ENCODE data around the gene ASPM.

Gene ASPM, protein sequence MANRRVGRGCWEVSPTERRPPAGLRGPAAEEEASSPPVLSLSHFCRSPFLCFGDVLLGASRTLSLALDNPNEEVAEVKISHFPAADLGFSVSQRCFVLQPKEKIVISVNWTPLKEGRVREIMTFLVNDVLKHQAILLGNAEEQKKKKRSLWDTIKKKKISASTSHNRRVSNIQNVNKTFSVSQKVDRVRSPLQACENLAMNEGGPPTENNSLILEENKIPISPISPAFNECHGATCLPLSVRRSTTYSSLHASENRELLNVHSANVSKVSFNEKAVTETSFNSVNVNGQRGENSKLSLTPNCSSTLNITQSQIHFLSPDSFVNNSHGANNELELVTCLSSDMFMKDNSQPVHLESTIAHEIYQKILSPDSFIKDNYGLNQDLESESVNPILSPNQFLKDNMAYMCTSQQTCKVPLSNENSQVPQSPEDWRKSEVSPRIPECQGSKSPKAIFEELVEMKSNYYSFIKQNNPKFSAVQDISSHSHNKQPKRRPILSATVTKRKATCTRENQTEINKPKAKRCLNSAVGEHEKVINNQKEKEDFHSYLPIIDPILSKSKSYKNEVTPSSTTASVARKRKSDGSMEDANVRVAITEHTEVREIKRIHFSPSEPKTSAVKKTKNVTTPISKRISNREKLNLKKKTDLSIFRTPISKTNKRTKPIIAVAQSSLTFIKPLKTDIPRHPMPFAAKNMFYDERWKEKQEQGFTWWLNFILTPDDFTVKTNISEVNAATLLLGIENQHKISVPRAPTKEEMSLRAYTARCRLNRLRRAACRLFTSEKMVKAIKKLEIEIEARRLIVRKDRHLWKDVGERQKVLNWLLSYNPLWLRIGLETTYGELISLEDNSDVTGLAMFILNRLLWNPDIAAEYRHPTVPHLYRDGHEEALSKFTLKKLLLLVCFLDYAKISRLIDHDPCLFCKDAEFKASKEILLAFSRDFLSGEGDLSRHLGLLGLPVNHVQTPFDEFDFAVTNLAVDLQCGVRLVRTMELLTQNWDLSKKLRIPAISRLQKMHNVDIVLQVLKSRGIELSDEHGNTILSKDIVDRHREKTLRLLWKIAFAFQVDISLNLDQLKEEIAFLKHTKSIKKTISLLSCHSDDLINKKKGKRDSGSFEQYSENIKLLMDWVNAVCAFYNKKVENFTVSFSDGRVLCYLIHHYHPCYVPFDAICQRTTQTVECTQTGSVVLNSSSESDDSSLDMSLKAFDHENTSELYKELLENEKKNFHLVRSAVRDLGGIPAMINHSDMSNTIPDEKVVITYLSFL (N-terminal part only)

DNA sequence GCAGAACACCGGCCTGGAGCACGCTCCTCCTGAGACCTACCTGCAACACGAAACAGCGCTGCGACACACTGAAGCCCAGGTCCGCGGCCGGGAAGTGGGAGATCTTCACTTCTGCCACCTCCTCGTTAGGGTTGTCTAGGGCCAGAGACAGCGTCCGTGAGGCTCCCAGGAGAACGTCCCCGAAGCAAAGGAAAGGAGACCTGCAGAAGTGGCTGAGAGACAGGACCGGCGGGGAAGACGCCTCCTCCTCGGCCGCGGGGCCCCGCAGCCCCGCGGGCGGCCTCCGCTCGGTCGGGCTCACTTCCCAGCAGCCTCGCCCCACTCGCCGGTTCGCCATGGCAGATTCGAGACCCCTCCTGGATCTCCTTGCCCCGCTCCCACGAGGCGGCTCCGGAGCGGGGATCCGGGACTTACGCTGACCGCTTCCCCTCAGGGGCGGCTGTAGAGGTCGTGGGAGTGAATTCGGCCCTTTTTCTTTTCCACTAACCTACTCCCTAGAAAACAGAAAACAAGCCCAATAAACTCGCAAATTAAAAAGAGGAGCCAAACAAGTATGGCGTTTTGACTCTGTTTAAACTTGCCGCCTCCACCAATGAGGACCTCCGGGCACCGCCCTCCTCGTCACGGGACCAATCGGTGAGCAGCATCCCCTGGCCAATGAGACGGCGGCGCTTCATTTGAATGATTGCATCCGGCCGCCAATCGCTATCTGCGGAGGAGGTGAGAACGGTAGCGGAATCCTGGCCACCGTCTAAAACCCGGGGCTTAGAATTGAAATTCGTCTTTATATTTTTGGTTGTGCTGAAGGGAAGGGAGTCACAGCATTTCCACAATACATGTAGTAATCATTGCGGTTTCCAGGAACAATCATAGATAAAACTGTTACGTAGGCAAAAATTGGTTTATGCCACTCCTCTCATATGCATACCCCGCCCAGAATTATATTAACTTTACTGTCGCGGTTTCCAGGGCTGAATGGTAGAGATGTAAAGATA, at the start of gene ASPM:
TSS of gene ASPM (minus strand) at position 569 of the 995 bp plus-strand sequence. CDS start at position 337, 232 bp downstream.
- peak; percentile 94 for DNase-seq

DNA sequence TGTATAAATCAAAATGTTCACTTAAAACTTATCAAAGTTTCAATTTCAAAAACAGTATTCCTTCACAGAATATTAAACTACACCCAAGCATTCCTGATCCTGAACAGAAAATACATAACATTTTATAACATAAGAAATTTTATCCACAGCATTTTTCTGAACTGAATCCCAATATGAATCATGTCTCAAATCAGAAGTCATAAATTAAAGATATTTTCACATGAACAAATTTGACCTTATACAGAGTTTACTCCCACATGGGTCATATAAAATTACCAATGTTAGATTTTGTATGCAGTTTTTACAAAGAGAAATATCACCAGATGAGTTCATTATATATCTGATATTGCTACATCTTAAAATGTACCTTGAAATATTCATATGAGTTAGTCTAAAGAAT, 48.6 kb upstream of the ASPM start:
- no peak for DNase-seq

DNA sequence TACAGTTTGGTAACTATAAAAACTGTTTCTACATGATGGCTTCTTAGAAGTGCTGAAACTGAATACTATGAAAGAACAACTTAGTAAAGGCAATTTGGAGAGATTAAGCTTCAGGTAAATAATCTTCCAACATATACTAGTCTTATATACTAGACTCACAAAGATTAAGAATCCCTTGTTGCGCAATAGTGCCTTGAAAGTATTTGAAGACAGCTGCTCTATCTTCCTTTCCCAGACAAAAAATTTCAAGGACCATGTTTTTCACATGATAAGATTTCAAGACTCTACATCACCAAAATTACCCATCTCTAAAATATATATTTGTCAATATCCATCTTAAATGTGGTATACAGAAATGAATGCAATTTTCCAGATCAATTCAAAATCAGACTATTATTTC, 37.7 kb upstream of the ASPM start:
- DNase-seq: no peak

DNA sequence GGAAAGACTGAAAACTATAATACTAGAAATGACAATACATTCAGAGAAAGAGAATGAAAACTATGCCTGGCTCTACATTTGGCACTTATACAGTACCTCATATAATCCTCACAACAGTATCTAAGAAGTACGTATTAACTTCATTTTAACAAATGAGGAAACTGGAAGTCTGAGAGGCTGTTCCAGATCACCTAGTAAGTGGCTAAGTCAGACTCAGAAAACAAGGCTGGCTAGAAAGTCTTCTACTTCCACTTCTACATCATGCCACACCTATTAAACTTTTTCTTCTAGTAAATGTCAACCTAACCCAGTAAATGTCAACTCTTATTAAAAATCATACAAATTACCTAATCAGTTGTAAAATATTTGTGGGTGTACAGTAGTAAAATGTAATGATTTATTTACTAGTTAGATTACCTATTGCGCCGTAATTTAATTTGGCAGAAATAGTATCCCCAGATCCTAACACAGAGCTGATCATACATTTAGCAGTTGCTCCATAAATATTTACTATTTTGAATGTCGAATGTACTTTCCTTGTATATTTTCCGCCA, 36.8 kb upstream of the ASPM start:
- no peak for DNase-seq

DNA sequence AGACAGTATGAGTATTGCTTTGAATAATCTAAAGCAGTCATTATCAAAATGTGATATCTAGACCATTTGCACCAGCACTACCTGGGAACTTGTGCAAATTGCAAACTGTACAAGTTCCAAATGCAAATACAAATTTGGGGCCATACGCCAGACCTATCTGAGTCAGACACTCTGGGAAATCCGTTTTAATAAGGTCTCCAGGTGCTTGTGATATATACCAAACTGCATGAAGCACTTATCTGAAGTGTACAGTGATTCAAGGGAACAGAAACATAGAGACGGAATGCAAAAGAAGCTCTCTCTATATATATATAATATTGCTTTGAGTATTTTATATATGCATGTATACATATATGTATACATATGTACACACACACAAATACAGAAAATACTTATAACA, 36.2 kb upstream of the ASPM start:
- DNase-seq: no peak

DNA sequence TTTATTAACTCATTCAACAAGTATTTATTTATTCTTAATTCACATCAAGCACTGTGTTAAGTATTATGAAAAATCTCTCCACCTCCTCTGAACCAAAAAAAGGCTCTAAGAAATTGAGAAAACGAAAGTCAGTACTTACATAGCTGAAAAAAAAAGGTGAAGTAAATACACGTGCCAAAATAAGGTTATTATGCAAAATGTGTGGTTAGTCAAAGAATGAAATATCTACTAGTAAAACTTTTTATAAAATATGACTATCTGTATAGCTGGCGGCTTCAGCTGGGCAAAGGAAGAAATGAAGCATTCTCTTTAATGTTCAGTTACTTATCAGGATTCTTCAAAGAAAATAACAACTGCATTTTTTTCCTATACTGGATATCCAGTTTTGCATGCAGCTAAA, 35.5 kb upstream of the ASPM start:
- DNase-seq: no peak

DNA sequence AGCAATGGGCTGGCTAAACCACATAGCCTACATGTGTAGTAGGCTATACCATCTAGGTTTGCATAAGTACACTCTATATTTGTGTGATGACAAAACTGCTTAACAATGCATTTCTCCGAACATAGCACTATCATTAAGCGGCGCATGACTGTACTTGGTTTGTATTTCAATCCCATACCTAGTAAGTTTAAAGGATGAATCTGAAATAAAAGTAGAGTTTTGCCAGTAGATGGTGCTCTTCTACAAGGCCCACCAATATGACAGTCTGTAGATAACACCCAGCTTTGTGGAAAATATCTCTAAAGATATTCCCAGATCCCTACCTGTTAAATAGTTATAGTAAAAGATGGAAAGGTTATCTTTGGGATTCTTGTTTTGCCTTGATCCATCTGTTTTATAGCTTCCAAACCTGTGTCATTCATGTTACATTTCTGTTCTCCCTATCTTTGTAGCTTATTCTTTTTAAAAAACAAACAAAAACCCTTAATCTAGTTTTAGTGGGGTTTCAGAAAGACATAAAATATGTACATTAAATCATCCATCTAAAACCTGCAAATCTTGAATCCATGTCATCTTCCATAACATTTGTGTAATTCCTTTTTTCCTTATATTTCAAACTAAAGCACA, 33.9 kb upstream of the ASPM start:
- DNase-seq: no peak

DNA sequence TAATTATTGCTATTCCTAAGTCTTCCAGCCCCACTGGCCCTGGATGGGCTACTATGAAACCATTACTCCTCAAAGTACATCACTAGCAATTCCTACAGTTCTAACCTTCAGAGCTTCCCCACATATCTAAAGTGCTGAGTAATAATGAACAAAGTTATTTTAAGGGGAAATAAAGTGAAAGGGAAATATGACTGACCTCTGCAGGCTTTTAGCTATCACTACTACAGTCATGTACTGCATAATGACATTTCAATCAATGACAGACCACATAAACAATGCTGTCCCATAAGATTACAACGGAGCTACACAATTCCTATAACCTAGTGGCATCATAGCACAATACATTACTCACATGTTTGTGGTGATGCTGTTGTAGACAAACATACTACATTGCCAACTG, 32.5 kb upstream of the ASPM start:
- no peak for DNase-seq

DNA sequence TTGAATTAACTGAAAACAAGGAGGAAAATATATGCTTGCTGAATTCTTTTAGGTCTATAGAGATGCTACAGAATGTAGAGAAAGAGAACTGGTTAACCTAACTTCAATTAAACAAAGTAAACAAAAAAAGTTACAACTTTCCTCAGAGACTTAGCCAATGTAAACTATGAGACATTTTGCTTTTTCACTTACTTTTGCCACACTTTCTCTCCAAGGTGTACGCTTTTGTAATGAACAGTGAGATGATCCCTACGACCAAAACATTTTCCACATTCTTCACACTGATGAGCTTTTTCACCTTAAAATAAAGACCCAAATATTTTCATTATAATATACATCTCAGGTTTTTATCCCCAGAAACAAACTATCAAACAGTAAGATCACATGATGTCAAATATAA, 28.3 kb upstream of the ASPM start:
- DNase-seq: no peak

DNA sequence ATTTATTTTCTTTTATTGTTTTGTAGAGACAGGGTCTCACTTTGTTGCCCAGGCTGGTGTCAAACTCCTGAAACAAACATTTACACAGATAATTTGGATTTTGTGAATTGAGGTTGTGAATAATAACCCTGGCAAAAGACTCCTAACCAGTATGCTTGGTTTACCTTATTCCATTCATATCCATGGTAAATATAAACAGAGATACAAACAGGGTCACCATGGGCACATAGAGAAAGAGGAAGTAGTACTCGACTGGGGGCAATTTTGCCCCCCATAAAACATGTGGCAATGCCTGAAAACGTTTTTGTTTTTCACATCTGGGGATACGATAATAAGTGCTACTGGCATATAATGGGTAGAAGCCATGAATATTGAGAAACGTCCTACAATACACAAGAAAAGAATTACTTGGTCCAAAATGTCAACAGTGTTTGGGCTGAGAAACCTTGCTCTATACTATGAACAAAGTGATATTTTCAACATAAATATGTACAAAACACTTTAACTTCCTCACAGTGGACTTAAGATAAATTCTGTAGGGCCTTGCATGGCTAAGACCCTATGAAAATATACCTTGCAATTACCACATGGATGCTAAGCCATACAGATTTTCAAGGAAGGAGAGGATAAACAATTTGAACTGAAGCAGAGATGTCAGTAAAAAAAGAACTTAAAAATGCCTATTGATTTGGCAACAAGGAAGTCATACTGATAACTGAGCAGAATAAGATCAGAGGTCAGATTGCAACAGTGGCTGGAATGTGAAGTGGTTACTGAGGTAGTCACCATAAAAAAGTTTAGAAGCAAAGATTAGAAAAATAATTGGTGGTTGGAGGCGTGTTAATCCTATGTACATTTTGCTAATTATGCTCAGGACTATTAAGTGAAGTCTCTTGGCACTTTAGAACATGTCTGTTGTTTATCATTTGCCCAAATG, 27.4 kb upstream of the ASPM start:
- no peak for DNase-seq

DNA sequence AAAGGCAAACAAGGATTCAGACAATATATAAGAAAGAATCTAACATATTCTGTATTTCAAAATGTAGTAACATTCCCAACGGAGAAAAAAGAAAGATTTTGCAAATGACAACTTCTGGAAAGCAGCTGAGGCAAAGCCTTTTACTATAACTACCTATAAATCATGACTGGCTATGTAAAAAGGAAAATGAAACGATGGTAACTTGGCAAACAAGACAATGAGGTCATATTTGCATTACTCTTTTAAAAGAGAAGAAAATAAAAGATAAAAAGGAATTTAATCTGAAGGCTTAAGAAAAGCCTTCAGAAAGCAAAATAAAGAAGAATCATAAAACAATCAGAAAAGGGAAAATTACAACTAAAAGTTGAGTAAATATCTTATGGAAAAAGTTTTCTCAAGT, 25.1 kb upstream of the ASPM start:
- DNase-seq: no peak

DNA sequence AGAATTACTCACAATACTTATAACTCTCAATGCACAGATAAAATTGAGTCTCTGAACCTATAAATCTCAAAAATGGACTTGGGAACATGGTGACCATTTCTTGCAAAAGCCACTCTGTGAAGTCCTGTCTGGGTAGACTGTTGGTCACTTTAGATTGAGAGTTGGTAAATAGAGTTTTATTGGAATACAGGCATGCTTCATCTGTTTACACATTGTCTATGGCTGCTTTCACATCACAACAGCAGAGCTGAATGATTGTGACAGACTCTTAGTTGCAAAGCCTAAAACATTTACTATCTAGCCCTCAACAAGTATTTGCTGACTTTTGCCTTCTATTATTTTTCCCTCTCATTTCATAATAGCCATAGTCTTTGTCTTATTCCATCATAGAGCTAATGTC, 24.1 kb upstream of the ASPM start:
- DNase-seq: no peak

DNA sequence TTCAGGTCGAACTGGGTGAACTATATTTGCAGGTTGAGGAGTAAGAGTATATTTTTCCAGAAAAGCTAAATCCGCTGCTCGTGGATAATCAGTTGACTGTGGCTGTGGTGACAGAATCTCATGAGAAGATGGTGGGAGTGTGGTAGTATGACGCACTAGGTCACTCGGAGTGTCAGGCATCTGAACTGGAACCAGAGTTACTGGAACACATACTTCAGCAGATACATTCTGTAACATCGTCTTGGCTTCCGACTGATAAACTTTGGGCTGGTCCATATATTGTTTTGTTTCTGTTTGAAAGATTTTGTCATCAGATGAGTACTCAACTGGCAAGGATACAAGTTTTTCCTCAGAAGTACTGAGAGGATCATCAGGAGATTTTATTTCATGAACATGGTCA, 13.0 kb upstream of the ASPM start:
- no peak for DNase-seq

DNA sequence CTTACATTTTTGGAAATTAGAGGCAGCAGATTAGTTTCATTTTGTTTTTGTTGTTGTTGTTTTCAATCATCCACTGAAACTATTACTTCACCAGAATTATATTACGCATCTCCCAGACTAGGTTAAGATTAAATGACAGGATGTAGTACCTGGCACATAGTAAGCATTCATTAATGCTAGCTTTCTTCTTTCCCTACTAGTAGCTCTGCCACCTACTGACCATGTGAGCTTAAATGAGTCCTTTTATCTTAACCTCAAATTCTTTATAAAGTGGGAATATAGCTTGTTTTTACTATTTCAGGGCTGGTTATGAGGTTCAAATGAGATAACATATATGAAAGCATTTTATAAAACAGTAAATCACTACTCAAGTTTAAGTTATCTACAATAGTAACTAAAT, 10.2 kb upstream of the ASPM start:
- no peak for DNase-seq

DNA sequence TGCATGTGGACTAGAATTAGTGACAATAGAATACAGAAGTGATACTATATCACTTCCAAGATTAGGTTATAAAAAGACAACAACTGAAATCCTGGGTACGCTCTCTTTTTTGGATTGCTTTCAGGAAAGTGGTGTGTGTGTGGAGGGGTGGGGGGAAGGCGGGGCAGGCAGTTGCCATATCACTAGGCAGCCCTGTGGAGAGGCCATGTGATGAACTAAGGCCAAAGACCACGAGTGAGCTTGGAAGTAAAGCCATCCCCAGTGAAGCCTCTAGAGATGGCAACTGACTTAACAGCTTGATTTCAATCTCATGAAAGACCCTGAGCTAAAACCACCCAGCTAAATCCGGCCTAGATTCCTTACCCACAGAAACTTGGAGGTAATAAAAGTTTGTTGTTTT, 6.2 kb upstream of the ASPM start:
- DNase-seq: no peak

DNA sequence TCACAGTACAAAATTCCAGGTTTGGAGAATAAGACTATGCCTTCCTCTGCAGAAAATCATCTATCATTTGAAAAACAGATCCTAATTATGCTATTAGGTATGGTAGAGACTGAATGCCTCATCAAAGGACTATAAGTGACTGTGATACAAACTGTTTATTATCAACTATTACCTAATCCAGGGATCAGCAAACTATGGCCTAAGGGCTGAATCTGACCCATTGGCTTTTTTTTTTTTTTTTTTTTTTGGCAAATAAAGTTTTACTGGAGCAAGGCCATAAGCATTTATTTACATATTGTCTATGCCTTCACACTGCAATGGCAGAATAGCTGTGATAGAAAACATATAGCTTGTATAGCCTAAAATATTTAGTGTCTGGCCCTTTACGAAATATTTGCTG, 4.7 kb upstream of the ASPM start:
- DNase-seq: no peak

DNA sequence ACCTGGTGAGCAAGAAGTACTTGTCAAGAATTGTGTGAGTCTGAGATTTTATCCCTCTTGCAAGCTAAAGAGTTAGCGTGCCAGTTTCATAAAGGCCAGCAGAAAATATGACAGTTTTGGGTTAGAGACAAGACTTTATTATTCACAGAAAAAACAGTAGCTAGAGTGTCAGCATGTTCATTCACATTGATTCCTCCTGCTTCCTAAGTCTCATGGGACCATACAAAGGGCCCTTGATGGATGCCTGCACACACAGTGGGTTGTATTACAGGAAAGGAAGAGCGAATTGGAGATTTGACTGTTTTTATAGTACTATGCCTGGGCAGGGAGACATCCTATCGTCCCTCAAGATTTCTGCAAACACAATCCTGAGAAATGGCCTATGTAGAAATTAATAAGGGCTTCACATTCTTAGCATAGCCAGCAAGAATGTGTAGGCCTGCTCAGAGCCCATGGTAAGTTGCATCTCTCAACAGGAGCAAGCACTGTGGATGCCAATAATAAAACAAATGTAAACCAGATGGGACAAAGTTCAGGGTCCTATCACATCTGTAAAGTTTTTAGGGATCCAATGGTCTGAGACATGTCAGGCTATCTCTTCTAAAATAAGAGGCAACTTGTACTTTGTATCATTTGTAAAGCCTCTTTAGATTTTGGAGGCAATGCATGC, 4.0 kb upstream of the ASPM start:
- DNase-seq: no peak

DNA sequence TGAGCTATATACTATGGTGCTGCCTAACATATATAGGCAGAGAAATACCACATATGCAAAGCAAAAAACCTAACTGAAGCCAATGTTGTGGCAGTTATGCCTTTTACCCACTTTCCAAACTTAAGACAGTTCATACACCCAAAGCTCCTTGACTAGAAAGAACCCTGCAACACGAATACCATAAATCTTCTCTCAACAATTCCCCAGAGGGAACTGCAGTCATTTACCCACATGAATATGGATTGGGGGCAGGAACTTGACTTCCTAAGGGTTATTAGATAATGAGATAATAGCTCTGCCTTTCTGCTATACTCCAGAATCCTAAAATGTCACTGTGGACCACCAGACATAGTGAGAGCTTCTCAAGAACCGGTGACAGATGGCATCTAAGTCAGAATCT, 2.9 kb upstream of the ASPM start:
- DNase-seq: no peak

DNA sequence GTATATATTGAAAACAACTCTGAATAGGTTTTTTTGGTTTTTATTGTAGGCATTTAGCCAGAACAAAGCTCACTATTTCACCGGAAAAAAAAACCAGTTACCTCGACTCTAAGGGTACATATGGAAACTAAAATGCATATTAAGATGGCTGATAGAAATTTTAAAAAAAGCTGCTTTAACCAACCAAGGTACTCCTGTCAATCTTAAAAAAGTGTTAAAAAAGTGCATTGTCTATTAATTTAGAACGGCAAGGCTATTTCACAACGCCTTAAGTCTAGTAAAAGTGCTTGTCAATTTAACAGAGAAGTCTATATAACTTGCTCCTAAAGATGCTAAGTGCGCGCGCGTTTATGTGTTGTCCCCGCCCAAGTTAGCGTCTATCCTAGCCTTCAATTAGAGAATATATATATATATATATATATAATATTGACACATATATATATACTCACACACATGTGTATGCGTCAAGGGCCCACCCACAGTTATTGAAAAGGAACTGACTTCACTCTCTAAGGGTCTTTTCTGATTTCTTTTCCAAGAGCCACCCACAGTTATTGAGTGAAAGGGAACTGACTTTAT, 934 bp downstream of the ASPM start:
- no peak for DNase-seq
